ENCODE measurements around the gene PTPRD.

DNA sequence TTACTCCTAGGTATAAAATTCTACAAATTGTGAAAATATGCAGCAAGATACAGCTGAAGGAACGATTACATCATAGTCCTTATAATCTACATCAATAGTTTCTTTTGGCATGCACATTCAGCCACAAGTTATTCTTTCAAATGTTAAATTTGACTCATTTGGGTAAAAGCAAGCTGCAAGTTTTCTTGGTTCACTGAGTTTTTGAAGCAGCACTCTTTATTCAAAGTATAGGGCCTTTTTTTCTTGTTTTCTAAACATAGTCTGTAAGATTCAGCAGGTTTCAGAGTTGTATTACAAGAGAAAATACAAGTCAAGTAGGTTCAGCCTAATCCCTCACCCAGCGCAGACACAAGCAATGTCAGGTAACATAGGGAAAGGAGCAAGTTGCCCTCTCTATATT, 981.5 kb downstream of the PTPRD start:
- TF ChIP-seq, protein P1, sequence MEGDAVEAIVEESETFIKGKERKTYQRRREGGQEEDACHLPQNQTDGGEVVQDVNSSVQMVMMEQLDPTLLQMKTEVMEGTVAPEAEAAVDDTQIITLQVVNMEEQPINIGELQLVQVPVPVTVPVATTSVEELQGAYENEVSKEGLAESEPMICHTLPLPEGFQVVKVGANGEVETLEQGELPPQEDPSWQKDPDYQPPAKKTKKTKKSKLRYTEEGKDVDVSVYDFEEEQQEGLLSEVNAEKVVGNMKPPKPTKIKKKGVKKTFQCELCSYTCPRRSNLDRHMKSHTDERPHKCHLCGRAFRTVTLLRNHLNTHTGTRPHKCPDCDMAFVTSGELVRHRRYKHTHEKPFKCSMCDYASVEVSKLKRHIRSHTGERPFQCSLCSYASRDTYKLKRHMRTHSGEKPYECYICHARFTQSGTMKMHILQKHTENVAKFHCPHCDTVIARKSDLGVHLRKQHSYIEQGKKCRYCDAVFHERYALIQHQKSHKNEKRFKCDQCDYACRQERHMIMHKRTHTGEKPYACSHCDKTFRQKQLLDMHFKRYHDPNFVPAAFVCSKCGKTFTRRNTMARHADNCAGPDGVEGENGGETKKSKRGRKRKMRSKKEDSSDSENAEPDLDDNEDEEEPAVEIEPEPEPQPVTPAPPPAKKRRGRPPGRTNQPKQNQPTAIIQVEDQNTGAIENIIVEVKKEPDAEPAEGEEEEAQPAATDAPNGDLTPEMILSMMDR (conservative IDR thresholded peaks at IDR 0.05; ENCODE audit: low read depth, low read length), result no peak
- TF ChIP-seq EZH2 (IDR thresholded peaks at IDR 0.05; ENCODE audit: borderline replicate concordance, low read depth, low read length, poor library complexity, severe bottlenecking), result no peak
